ENCODE measurements around the gene EPB41L4B. TPM values are rescaled to one million over a fixed set of nuclear protein-coding genes. Genes with fewer than 3 reads are reported as not detected.

Gene EPB41L4B
- total and polyA plus RNA-seq, 9 donors: 6.2 to 14.3 (median 6.8) TPM

DNA sequence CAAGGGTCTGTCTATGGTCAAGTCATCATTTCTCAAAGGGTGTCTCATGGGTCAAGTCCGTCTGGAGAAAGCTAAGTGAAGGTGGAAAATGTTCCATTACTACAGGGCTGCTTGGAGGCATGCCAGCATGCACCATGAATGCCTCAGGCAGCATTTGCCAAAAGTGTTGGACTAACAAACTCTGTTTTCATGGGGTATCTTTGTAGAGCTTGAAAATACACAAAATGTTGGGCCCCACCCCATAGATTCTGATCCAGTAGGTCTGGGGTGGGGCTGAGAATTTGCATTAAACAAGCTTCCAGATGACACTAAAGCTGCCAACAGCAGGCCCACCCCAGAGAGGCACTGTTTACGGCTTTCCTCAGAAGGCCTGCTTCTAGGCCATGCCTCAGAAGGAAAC, 78.8 kb downstream of the EPB41L4B start:
- no peak for DNase-seq
- 33% methylated on average over 1 of the region's 2 CpGs for WGBS (ENCODE audit: insufficient coverage)
- Histone ChIP-seq H3K36me3 (ENCODE audit: control insufficient read depth, insufficient read depth, low read length) (peaks cover 2% of the 10 kb centered on the region), H3K4me1 (ENCODE audit: control insufficient read depth, insufficient read depth, low read length) (peaks cover 2% of the 10 kb centered on the region), H3K4me3 (ENCODE audit: low read length) (no peak overlapping the region), H3K27me3 (ENCODE audit: control insufficient read depth, insufficient read depth, low read length) (no peaks in the 10 kb centered on the region), H3K9me3 (replicated peaks; ENCODE audit: control insufficient read depth, low read depth, low read length) (no peaks in the 10 kb centered on the region), H3K27ac (ENCODE audit: low read length) (no peak overlapping the region)

DNA sequence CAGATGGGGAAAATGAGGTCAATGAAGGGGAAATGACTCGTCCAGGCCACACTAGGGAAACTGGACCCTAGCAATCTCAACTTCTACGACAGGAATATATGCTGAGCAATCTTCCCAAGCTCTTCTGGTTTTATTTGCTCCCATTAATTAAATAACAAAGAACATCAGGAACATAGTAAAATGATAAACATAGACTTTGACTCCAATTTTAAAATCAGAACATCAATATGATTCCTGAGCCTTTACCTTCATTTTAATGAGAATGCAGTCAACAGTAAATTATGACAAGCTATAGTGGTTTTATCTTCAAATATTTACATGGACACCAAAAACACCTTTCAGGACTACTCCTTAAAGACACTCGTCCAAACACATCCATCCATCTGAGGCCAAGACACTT, 79.7 kb downstream of the EPB41L4B start:
- H3K4me3 ChIP-seq (ENCODE audit: low read length): no peak overlapping the region
- DNase-seq: no peak
- H3K36me3 ChIP-seq (ENCODE audit: control insufficient read depth, insufficient read depth, low read length): peaks cover 2% of the 10 kb centered on the region
- no peaks in the 10 kb centered on the region for H3K9me3 ChIP-seq (replicated peaks; ENCODE audit: control insufficient read depth, low read depth, low read length)
- H3K27me3 ChIP-seq (ENCODE audit: control insufficient read depth, insufficient read depth, low read length): no peaks in the 10 kb centered on the region
- WGBS (ENCODE audit: insufficient coverage): no CpG with 5 or more reads among the region's 3 CpGs
- H3K27ac ChIP-seq (ENCODE audit: low read length): no peak overlapping the region
- H3K4me1 ChIP-seq (ENCODE audit: control insufficient read depth, insufficient read depth, low read length): peaks cover 2% of the 10 kb centered on the region

DNA sequence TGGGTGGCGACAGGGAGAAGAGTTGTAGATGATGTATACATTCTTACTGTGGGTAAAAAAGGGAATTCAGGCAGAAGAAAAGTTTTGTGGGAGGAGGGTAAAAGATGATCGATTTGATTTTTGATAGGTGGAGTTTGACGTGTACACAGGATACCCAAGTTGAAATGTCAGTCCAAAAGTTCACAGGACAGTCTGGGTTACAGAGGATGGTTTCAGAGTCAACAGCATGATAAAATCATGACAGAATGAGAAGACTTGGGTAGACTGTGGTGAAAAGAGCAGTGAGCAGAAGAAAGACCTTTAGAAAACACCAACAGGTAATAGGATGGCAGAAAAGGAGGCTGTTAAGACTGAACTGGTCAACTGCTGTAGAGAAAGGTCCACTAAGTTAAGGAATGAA, 81.6 kb downstream of the EPB41L4B start:
- Histone ChIP-seq H3K27me3 (ENCODE audit: control insufficient read depth, insufficient read depth, low read length) (no peaks in the 10 kb centered on the region), H3K4me1 (ENCODE audit: control insufficient read depth, insufficient read depth, low read length) (no peaks in the 10 kb centered on the region), H3K9me3 (replicated peaks; ENCODE audit: control insufficient read depth, low read depth, low read length) (no peaks in the 10 kb centered on the region), H3K36me3 (ENCODE audit: control insufficient read depth, insufficient read depth, low read length) (peaks cover 2% of the 10 kb centered on the region), H3K4me3 (ENCODE audit: low read length) (no peak overlapping the region), H3K27ac (ENCODE audit: low read length) (no peak overlapping the region)
- whole genome bisulfite sequencing (ENCODE audit: insufficient coverage): 80% methylated on average over 3 of the region's 3 CpGs
- no peak for DNase-seq

DNA sequence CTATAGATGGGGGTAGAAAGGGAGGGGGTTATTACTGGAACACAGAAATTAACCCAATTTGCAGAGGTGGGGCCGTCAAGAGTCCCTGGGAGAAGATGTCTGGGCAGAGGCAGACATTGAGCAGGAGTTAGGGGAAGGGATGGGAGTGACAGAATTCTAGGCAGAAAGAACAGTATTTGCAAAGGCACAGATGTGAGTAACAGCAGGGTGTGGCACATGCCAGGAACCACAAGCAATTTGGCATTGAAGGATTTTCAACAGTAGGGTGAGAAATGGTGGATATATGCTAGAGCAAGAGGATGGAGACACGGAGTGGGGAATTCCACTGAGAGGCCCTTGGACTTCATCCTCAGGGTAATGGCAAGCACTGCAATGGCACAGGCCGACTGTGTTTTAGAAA, 82.2 kb downstream of the EPB41L4B start:
- Histone ChIP-seq H3K4me3 (ENCODE audit: low read length) (no peak overlapping the region), H3K4me1 (ENCODE audit: control insufficient read depth, insufficient read depth, low read length) (no peaks in the 10 kb centered on the region), H3K9me3 (replicated peaks; ENCODE audit: control insufficient read depth, low read depth, low read length) (no peaks in the 10 kb centered on the region), H3K36me3 (ENCODE audit: control insufficient read depth, insufficient read depth, low read length) (peaks cover 2% of the 10 kb centered on the region), H3K27me3 (ENCODE audit: control insufficient read depth, insufficient read depth, low read length) (no peaks in the 10 kb centered on the region), H3K27ac (ENCODE audit: low read length) (no peak overlapping the region)
- WGBS (ENCODE audit: insufficient coverage): 73% methylated on average over 3 of the region's 3 CpGs
- no peak for DNase-seq

DNA sequence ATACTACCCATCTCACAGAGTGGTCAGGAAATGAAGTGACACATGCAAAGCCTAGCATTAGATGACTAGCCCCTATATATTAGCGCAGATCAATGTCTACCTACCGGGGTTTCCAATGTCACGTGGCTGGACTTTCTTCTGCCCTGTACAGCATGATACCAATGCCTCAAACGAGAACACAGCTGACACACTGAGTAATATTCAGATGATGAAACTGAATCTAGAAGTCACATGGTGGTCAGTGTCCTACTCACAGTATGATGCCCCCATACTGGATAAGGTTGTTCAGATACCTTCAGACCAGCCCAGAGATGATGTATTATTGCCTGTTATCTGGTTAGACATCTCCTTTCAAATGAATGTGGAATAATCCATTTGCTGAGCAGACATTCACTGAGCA, 82.7 kb downstream of the EPB41L4B start:
- no peak for DNase-seq
- H3K27me3 ChIP-seq (ENCODE audit: control insufficient read depth, insufficient read depth, low read length): no peaks in the 10 kb centered on the region
- H3K4me1 ChIP-seq (ENCODE audit: control insufficient read depth, insufficient read depth, low read length): no peaks in the 10 kb centered on the region
- 100% methylated on average over 2 of the region's 4 CpGs for WGBS (ENCODE audit: insufficient coverage)
- no peak overlapping the region for H3K27ac ChIP-seq (ENCODE audit: low read length)
- H3K4me3 ChIP-seq (ENCODE audit: low read length): no peak overlapping the region
- no peaks in the 10 kb centered on the region for H3K9me3 ChIP-seq (replicated peaks; ENCODE audit: control insufficient read depth, low read depth, low read length)
- peaks cover 2% of the 10 kb centered on the region for H3K36me3 ChIP-seq (ENCODE audit: control insufficient read depth, insufficient read depth, low read length)

DNA sequence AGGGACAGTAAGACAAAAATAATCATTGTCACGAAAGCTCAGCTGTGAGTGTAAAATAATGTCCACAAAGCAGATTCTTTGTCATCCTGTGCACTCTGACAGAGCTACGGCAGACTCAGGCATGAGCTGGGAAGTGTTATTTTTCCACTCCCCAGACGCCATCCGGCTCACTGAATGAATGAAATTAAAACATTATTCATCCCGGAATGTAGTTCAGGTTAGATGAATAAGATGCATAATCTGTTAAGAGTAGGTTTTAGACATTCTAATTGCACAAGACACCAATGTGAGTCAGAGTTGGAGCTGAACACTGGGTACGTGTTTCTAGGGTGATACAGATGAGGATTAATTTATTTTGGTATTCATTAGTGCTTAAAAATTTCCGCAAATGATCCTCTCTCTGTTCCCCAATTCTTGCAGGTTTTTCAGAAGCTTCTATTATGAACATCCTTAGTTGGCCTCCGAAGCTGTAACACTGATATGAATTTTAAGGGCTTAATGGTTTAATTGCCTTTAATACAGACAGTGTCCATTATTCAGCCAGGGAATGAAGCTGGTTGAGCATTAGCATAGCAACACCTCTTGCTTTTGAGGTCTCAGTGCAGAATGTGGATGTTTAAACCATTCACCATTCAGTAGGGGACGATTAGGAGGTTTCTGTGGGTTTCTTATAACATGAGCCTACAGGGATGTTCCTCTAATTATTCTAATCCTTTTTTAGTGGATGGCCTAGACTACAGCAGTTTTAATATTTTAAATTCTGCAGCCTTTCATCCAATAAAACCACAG, 88.2 kb downstream of the EPB41L4B start:
- no peak for DNase-seq
- no peak overlapping the region for H3K4me3 ChIP-seq (ENCODE audit: low read length)
- H3K27ac ChIP-seq (ENCODE audit: low read length): no peak overlapping the region
- H3K9me3 ChIP-seq (replicated peaks; ENCODE audit: control insufficient read depth, low read depth, low read length): no peaks in the 10 kb centered on the region
- peaks cover 2% of the 10 kb centered on the region for H3K27me3 ChIP-seq (ENCODE audit: control insufficient read depth, insufficient read depth, low read length)
- H3K4me1 ChIP-seq (ENCODE audit: control insufficient read depth, insufficient read depth, low read length): no peaks in the 10 kb centered on the region
- H3K36me3 ChIP-seq (ENCODE audit: control insufficient read depth, insufficient read depth, low read length): no peaks in the 10 kb centered on the region
- WGBS (ENCODE audit: insufficient coverage): 43% methylated on average over 1 of the region's 9 CpGs

DNA sequence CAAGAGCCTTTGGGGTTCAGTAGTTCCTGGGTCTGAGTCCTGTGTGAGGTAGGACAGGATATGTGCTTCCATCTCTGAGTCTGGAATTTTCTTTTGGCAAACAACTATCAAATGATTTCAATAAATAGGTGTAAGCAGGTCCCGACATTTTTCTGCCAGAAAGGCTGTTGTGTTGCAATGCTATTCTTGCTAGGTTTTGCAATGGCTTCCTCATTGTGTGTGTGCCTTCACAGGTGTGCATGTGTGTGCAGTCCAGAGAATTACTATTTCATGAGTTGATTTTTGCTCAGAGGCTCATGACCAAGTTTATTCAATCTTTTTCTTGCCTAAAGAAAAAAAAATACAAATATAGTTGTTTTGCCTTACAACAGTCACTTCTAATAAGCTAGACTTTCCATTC, 89.3 kb downstream of the EPB41L4B start:
- no peak overlapping the region for H3K4me3 ChIP-seq (ENCODE audit: low read length)
- no CpG with 5 or more reads among the region's 1 CpG for WGBS (ENCODE audit: insufficient coverage)
- H3K9me3 ChIP-seq (replicated peaks; ENCODE audit: control insufficient read depth, low read depth, low read length): no peaks in the 10 kb centered on the region
- H3K36me3 ChIP-seq (ENCODE audit: control insufficient read depth, insufficient read depth, low read length): no peaks in the 10 kb centered on the region
- peaks cover 2% of the 10 kb centered on the region for H3K27me3 ChIP-seq (ENCODE audit: control insufficient read depth, insufficient read depth, low read length)
- H3K27ac ChIP-seq (ENCODE audit: low read length): no peak overlapping the region
- DNase-seq: no peak
- no peaks in the 10 kb centered on the region for H3K4me1 ChIP-seq (ENCODE audit: control insufficient read depth, insufficient read depth, low read length)

DNA sequence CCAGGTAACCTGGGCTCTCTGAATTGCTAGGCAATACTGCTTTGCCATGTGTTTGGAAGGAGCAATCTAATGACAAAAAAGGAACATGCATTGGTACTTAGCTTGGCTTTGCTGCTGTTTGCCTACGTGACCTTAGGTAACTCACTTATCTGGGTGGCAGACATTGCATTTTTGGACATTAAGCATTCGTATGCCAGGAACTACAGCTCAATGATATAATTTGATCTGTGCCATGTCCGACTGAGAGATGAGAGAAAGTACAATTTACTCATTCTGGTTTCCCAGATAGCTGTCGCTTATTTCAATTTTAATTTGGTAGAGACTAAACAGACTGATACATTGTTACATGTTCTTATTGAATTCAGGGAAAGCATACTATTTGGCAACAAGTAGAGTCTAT, 90.6 kb downstream of the EPB41L4B start:
- Histone ChIP-seq H3K9me3 (replicated peaks; ENCODE audit: control insufficient read depth, low read depth, low read length) (no peaks in the 10 kb centered on the region), H3K4me1 (ENCODE audit: control insufficient read depth, insufficient read depth, low read length) (no peaks in the 10 kb centered on the region), H3K4me3 (ENCODE audit: low read length) (no peak overlapping the region), H3K27ac (ENCODE audit: low read length) (no peak overlapping the region), H3K36me3 (ENCODE audit: control insufficient read depth, insufficient read depth, low read length) (no peaks in the 10 kb centered on the region), H3K27me3 (ENCODE audit: control insufficient read depth, insufficient read depth, low read length) (peaks cover 2% of the 10 kb centered on the region)
- 88% methylated on average over 1 of the region's 4 CpGs for WGBS (ENCODE audit: insufficient coverage)
- no peak for DNase-seq

DNA sequence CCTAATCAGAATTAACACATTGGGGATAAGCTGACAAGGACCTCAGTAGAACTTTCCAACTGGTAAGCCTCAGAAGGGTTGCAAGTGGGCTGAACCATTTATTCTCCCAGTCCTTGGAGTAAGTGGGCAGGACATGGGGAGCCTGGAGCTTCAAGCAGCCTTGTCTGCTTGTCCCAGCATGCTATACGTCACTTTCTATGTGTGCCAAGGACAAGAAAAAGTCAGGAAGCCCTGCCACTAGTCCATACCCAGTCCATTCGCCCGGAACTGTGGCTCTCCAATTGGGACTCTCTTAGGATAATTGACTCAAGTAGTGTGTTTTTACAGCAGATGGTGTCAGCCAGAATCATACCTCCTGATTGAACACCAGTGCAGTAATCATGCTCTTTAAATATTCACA, 91.2 kb downstream of the EPB41L4B start:
- 92% methylated on average over 2 of the region's 3 CpGs for WGBS (ENCODE audit: insufficient coverage)
- Histone ChIP-seq H3K4me3 (ENCODE audit: low read length) (no peak overlapping the region), H3K9me3 (replicated peaks; ENCODE audit: control insufficient read depth, low read depth, low read length) (no peaks in the 10 kb centered on the region), H3K36me3 (ENCODE audit: control insufficient read depth, insufficient read depth, low read length) (no peaks in the 10 kb centered on the region), H3K27ac (ENCODE audit: low read length) (no peak overlapping the region), H3K27me3 (ENCODE audit: control insufficient read depth, insufficient read depth, low read length) (peaks cover 2% of the 10 kb centered on the region), H3K4me1 (ENCODE audit: control insufficient read depth, insufficient read depth, low read length) (no peaks in the 10 kb centered on the region)
- DNase-seq: no peak

DNA sequence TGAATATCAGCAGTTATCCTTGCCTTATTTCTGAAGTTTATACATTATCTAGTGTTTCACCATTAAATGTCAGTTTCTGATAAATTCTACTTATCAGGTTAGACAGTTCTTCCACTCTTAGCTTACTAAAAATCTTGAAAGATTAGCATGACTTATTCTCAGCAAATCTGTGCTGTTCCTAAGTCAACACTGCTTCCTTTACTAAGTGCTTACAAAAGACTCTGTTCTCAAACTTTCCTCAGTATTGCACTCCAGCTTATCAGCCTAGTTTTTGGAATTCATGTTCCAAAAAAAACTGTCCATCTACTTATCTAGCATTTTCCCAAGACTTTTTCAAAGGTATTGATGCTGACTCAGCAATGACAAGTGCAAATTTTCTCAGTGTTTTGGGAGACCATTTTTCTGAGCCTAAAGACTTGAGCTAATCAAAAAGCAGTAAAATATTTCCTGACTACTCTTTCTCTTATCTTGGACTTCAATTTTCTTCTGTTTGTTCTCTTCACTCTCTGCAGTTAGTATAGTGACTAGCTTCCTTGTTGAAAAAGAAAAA, 92.7 kb downstream of the EPB41L4B start:
- H3K36me3 ChIP-seq (ENCODE audit: control insufficient read depth, insufficient read depth, low read length): no peaks in the 10 kb centered on the region
- no peak for DNase-seq
- no peak overlapping the region for H3K27ac ChIP-seq (ENCODE audit: low read length)
- no peaks in the 10 kb centered on the region for H3K4me1 ChIP-seq (ENCODE audit: control insufficient read depth, insufficient read depth, low read length)
- no peak overlapping the region for H3K4me3 ChIP-seq (ENCODE audit: low read length)
- H3K27me3 ChIP-seq (ENCODE audit: control insufficient read depth, insufficient read depth, low read length): peaks cover 2% of the 10 kb centered on the region
- H3K9me3 ChIP-seq (replicated peaks; ENCODE audit: control insufficient read depth, low read depth, low read length): no peaks in the 10 kb centered on the region
